Measurements from ENCODE around the gene TMEM220.
A peak's percentile ranks its signal among the peaks of the same experiment; 100 is the strongest.

TMEM220 gene

GRCh38 chr17:10756185-10756584 is 26.4 kb upstream of the TMEM220 start:
- DNase-seq (ENCODE audit: low read depth), result no peak
- TF ChIP-seq, protein P1, sequence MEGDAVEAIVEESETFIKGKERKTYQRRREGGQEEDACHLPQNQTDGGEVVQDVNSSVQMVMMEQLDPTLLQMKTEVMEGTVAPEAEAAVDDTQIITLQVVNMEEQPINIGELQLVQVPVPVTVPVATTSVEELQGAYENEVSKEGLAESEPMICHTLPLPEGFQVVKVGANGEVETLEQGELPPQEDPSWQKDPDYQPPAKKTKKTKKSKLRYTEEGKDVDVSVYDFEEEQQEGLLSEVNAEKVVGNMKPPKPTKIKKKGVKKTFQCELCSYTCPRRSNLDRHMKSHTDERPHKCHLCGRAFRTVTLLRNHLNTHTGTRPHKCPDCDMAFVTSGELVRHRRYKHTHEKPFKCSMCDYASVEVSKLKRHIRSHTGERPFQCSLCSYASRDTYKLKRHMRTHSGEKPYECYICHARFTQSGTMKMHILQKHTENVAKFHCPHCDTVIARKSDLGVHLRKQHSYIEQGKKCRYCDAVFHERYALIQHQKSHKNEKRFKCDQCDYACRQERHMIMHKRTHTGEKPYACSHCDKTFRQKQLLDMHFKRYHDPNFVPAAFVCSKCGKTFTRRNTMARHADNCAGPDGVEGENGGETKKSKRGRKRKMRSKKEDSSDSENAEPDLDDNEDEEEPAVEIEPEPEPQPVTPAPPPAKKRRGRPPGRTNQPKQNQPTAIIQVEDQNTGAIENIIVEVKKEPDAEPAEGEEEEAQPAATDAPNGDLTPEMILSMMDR (IDR thresholded peaks at IDR 0.05; ENCODE audit: insufficient read depth, low read depth, low read length, missing control alignments), result no peak
- no peak overlapping the region for H3K4me3 ChIP-seq (ENCODE audit: low read length)

- TF ChIP-seq, protein P1 (IDR thresholded peaks at IDR 0.05; ENCODE audit: insufficient read depth, low read depth, low read length, missing control alignments), result no peak
- no peak for DNase-seq (ENCODE audit: low read depth)
- H3K4me3 ChIP-seq (ENCODE audit: low read length), result no peak overlapping the region
These were observed 25.8 kb upstream of the TMEM220 start for GRCh38 chr17:10755592-10756127.

DNA sequence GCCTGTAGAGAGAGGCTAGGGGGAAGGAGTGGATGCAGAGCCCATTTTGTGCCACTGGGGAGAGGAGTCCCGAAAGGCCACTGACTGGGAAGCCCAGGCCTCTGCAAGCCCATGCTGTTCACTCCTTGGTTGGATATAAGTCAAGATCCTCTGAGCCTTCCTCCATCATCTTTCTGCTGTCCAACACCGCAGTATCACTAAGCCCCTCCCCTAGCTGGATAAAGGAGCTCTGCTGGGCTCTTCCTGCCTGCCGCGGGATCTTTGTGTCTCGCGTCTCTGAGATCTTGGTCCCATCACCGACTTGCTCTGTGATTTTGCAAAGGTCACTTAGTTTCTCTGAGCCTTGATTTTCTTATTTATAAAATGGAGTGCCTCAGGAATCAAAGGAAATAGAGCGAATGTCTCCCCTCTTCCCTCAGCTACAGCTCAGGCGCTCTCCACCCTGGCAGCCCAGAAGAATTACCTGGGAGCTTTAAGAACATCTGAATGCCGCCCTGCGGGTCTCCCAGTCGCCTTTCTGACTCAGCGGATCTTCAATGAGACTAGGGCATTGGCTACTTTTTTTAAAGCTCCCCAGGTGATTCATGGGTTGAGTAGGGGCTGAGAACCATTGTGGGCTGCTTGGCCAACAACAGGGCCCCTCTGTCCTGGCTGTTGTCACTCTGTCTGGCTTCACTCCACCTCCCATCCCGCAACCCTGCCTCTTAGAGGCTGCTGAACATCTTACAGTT is 25.2 kb upstream of the TMEM220 start:
- DNase-seq (ENCODE audit: low read depth), result peak; percentile 20
- TF ChIP-seq, protein P1 (IDR thresholded peaks at IDR 0.05; ENCODE audit: insufficient read depth, low read depth, low read length, missing control alignments), result no peak

DNA sequence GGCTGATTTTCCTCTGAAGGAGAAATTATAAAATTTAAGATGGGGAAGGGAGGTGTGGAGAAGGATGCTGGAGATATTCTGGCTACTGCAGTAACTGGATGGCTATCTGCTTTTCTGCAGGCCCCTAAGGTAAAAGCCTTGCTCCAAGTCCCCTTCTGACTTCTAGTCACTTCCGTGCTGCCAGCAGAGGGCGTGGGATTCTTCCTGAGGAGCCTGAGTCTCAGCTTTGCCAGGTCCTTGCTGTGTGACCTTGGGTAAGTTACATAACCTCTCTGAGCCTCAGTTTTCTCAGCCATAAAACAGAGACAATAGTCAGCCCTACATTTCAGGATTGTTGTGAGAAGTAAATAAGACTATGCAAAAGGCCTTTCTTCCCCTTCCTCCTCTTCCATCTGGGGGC is 24.3 kb upstream of the TMEM220 start:
- TF ChIP-seq, protein P1 (IDR thresholded peaks at IDR 0.05; ENCODE audit: insufficient read depth, low read depth, low read length, missing control alignments), result peak; percentile 45
- no peak overlapping the region for H3K4me3 ChIP-seq (ENCODE audit: low read length)
- peak; percentile 22 for DNase-seq (ENCODE audit: low read depth)

More for the DNA sequence above, 25.2 kb upstream of the TMEM220 start:
- no peak overlapping the region for H3K4me3 ChIP-seq (ENCODE audit: low read length)

- no peak overlapping the region for H3K4me3 ChIP-seq (ENCODE audit: low read length)
- no peak for DNase-seq (ENCODE audit: low read depth)
- TF ChIP-seq, protein P1 (IDR thresholded peaks at IDR 0.05; ENCODE audit: insufficient read depth, low read depth, low read length, missing control alignments), result no peak
These were observed 22.9 kb upstream of the TMEM220 start for GRCh38 chr17:10752696-10753095.

- DNase-seq (ENCODE audit: low read depth), result no peak
- TF ChIP-seq, protein P1 (IDR thresholded peaks at IDR 0.05; ENCODE audit: insufficient read depth, low read depth, low read length, missing control alignments), result no peak
These were observed 21.7 kb upstream of the TMEM220 start for GRCh38 chr17:10751563-10751962.

DNA sequence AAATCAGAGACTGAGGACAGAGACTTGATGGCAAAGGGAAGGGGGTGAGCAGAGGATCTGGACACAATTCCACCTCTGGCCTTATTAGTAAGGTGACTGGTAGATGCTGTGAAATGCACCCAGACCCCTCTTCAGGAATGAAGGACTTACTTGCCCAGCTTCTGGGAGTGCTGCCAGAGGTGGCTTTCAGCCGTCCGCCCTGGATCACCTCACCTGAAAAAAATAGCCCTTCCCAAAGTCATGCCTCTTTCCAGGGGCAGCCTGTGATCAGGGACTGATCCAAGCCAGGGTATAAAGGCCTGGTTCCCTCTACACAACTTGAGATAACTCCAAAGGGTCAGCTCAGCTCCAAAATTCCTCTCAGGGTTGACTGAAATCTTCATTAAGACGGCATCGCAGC is 20.4 kb upstream of the TMEM220 start:
- TF ChIP-seq, protein P1 (IDR thresholded peaks at IDR 0.05; ENCODE audit: insufficient read depth, low read depth, low read length, missing control alignments), result no peak
- no peak for DNase-seq (ENCODE audit: low read depth)
- H3K4me3 ChIP-seq (ENCODE audit: low read length), result no peak overlapping the region

More at GRCh38 chr17:10751563-10751962, 21.7 kb upstream of the TMEM220 start:
- H3K4me3 ChIP-seq (ENCODE audit: low read length), result no peak overlapping the region

Data from epithelial cell of esophagus (primary cell).